Esophagus muscularis mucosa (tissue), 3 donors: ENCODE data around the gene LRRFIP2.

ENCODE experiments used
- CTCF ChIP-seq, 3 experiments: fragments of 200-600 bp in 2 of 3; fragments of 450-650 bp in 1 of 3; sonication (generic) in 2 of 3; IDR thresholded peaks; one replicate each; pipeline ENCODE4 v1.5.1; 2017 to 2019; ENCODE audit warnings: antibody characterized with exemption in 3 of 3, mild to moderate bottlenecking in 2 of 3, moderate library complexity in 1 of 3
- EP300 ChIP-seq: sonication (generic); formaldehyde crosslinking; IDR thresholded peaks from one replicate; pipeline ENCODE4 v1.6.1; 2017; ENCODE audit warnings: antibody characterized with exemption

GRCh38 chr3:37171144-37171543 is 3.2 kb downstream of the LRRFIP2 start:
- TF ChIP-seq CTCF (IDR thresholded peaks at IDR 0.05) (no peak), EP300 (no peak)
